ENCODE results near the gene RNASEH1. TPM values are rescaled to one million over a fixed set of nuclear protein-coding genes. Genes with fewer than 3 reads are reported as not detected.

Gene RNASEH1
- total and polyA plus RNA-seq, 2 of the 13 experiments (the other 11 are each of a cell fraction or from before 2014, with no cell fraction given): 14.5 to 57.4 TPM

- TF ChIP-seq ZNF678 (CRISPR knock-in tag; IDR thresholded peaks at IDR 0.05) (no peak), ZFP1 (CRISPR knock-in tag; IDR thresholded peaks at IDR 0.05) (no peak), ZNF720 (CRISPR knock-in tag; IDR thresholded peaks at IDR 0.05) (no peak), HNRNPH1 (optimal IDR thresholded peaks at IDR 0.05; ENCODE audit: low read depth, low read length) (no peak), NR1H2 (CRISPR knock-in tag; IDR thresholded peaks at IDR 0.05; ENCODE audit: borderline replicate concordance, low read depth) (no peak), SSRP1 (CRISPR knock-in tag; IDR thresholded peaks at IDR 0.05) (no peak), FOXP1 (IDR thresholded peaks at IDR 0.05) (no peak), FOXP1 (CRISPR knock-in tag; IDR thresholded peaks at IDR 0.05) (no peak), ZBTB20 (CRISPR knock-in tag; IDR thresholded peaks at IDR 0.05; ENCODE audit: borderline replicate concordance, low read depth) (no peak; the same call in 1 of the 2 replicates), RFXAP (CRISPR knock-in tag; IDR thresholded peaks at IDR 0.05; ENCODE audit: borderline replicate concordance) (no peak), SALL2 (CRISPR knock-in tag; IDR thresholded peaks at IDR 0.05) (peak; percentile 50; the same call in 1 of the 2 replicates), ZNF652 (CRISPR knock-in tag; IDR thresholded peaks at IDR 0.05; ENCODE audit: borderline replicate concordance, low read depth) (no peak), ZNF670 (CRISPR knock-in tag; IDR thresholded peaks at IDR 0.05; ENCODE audit: borderline replicate concordance) (no peak), ZNF329 (CRISPR knock-in tag; IDR thresholded peaks at IDR 0.05; ENCODE audit: low read depth) (no peak), NFATC3 (CRISPR knock-in tag; IDR thresholded peaks at IDR 0.05) (0 out of 2 replicates have a peak, but pooled peaks have one; percentile 23)
- TF ChIP-seq, protein P1, sequence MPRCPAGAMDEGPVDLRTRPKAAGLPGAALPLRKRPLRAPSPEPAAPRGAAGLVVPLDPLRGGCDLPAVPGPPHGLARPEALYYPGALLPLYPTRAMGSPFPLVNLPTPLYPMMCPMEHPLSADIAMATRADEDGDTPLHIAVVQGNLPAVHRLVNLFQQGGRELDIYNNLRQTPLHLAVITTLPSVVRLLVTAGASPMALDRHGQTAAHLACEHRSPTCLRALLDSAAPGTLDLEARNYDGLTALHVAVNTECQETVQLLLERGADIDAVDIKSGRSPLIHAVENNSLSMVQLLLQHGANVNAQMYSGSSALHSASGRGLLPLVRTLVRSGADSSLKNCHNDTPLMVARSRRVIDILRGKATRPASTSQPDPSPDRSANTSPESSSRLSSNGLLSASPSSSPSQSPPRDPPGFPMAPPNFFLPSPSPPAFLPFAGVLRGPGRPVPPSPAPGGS (CRISPR knock-in tag; IDR thresholded peaks at IDR 0.05): no peak
- TF ChIP-seq, protein P2, sequence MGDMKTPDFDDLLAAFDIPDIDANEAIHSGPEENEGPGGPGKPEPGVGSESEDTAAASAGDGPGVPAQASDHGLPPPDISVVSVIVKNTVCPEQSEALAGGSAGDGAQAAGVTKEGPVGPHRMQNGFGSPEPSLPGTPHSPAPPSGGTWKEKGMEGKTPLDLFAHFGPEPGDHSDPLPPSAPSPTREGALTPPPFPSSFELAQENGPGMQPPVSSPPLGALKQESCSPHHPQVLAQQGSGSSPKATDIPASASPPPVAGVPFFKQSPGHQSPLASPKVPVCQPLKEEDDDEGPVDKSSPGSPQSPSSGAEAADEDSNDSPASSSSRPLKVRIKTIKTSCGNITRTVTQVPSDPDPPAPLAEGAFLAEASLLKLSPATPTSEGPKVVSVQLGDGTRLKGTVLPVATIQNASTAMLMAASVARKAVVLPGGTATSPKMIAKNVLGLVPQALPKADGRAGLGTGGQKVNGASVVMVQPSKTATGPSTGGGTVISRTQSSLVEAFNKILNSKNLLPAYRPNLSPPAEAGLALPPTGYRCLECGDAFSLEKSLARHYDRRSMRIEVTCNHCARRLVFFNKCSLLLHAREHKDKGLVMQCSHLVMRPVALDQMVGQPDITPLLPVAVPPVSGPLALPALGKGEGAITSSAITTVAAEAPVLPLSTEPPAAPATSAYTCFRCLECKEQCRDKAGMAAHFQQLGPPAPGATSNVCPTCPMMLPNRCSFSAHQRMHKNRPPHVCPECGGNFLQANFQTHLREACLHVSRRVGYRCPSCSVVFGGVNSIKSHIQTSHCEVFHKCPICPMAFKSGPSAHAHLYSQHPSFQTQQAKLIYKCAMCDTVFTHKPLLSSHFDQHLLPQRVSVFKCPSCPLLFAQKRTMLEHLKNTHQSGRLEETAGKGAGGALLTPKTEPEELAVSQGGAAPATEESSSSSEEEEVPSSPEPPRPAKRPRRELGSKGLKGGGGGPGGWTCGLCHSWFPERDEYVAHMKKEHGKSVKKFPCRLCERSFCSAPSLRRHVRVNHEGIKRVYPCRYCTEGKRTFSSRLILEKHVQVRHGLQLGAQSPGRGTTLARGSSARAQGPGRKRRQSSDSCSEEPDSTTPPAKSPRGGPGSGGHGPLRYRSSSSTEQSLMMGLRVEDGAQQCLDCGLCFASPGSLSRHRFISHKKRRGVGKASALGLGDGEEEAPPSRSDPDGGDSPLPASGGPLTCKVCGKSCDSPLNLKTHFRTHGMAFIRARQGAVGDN (CRISPR knock-in tag; IDR thresholded peaks at IDR 0.05): peak; percentile 76
- TF ChIP-seq, protein P3, sequence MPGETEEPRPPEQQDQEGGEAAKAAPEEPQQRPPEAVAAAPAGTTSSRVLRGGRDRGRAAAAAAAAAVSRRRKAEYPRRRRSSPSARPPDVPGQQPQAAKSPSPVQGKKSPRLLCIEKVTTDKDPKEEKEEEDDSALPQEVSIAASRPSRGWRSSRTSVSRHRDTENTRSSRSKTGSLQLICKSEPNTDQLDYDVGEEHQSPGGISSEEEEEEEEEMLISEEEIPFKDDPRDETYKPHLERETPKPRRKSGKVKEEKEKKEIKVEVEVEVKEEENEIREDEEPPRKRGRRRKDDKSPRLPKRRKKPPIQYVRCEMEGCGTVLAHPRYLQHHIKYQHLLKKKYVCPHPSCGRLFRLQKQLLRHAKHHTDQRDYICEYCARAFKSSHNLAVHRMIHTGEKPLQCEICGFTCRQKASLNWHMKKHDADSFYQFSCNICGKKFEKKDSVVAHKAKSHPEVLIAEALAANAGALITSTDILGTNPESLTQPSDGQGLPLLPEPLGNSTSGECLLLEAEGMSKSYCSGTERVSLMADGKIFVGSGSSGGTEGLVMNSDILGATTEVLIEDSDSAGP (CRISPR knock-in tag; IDR thresholded peaks at IDR 0.05; ENCODE audit: borderline replicate concordance): no peak
- TF ChIP-seq, protein P4, sequence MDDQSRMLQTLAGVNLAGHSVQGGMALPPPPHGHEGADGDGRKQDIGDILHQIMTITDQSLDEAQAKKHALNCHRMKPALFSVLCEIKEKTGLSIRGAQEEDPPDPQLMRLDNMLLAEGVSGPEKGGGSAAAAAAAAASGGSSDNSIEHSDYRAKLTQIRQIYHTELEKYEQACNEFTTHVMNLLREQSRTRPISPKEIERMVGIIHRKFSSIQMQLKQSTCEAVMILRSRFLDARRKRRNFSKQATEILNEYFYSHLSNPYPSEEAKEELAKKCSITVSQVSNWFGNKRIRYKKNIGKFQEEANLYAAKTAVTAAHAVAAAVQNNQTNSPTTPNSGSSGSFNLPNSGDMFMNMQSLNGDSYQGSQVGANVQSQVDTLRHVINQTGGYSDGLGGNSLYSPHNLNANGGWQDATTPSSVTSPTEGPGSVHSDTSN (CRISPR knock-in tag; IDR thresholded peaks at IDR 0.05; ENCODE audit: borderline replicate concordance): no peak
Measured at GRCh38 chr2:3604991-3605961, 47.1 kb upstream of the RNASEH1 start (continued).

Measured in HepG2 (cell line).